PC-9 (cell line): ENCODE results near the gene PAEP.

ENCODE experiments used
- EZH2 ChIP-seq: fragments of 200-600 bp; sonication (generic); IDR thresholded peaks from 2 replicates; pipeline ENCODE4 v1.8.0; 2017; ENCODE audit warnings: antibody characterized with exemption, low read depth
- TF ChIP-seq, protein P1 (sequence below): fragments of 200-600 bp; sonication (generic); conservative IDR thresholded peaks from 2 replicates; pipeline ENCODE4 v1.6.1; 2017; ENCODE audit warnings: mixed run types, antibody characterized with exemption, mild to moderate bottlenecking, moderate library complexity

DNA sequence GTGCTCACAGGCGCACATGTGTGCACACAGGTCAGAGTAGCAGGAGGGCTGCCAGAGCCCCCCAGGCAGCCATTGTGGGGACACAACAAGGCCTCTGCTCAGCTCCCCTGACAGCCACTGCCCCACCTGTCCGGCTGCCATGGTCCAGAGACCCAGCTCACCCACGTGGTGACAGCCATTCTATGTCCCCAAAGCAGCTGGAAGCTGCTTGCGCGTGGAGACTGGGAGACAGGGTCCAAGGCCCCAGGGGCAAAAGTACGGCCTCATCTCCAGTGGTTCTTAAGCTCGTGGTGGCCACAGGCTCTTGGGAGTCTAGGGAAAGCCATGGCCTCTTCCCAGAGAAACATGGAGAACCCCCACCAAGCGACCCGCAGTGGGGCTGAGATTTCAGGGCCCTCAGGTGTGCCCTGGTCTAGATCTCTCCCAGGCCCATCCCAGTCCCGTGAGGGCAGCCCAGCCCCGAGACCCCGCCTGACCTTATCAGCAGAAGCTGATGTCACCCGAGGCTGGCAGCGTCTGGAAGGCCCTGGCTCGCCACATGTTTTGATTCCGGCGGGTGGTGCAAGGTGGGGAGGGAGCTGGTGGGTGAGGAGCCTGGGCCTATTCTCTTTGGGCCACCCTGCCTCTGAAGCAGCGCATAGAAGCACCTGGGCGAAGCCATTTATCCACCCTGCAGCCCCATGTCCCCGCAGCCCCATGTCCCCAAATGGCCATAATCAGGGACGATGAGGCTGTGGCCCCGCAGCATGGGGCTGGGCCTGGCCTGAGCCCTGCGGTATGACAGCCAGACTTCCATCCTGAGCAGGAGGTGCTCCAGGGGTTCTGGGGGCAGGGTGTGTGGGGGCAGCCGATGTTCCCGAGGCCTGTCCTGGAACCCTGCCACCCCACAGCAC is 46.1 kb downstream of the PAEP start:
- TF ChIP-seq, protein P1, sequence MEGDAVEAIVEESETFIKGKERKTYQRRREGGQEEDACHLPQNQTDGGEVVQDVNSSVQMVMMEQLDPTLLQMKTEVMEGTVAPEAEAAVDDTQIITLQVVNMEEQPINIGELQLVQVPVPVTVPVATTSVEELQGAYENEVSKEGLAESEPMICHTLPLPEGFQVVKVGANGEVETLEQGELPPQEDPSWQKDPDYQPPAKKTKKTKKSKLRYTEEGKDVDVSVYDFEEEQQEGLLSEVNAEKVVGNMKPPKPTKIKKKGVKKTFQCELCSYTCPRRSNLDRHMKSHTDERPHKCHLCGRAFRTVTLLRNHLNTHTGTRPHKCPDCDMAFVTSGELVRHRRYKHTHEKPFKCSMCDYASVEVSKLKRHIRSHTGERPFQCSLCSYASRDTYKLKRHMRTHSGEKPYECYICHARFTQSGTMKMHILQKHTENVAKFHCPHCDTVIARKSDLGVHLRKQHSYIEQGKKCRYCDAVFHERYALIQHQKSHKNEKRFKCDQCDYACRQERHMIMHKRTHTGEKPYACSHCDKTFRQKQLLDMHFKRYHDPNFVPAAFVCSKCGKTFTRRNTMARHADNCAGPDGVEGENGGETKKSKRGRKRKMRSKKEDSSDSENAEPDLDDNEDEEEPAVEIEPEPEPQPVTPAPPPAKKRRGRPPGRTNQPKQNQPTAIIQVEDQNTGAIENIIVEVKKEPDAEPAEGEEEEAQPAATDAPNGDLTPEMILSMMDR = no peak
- no peak for TF ChIP-seq EZH2
